IPS DF 4.7 (cell line): ENCODE results near the gene CD300H.
"Not testable (repeated sequence)": the region's sequence is repeated elsewhere in the genome, so short reads cannot be mapped to it uniquely, and the experiment has no call there.

ENCODE experiments used
- DNase-seq: peaks from one replicate; pipeline ENCODE4 v3.0.0-alpha.2; 2013; ENCODE audit warnings: low spot score; ENCODE audit errors: extremely low read depth

The CD300H gene

DNA sequence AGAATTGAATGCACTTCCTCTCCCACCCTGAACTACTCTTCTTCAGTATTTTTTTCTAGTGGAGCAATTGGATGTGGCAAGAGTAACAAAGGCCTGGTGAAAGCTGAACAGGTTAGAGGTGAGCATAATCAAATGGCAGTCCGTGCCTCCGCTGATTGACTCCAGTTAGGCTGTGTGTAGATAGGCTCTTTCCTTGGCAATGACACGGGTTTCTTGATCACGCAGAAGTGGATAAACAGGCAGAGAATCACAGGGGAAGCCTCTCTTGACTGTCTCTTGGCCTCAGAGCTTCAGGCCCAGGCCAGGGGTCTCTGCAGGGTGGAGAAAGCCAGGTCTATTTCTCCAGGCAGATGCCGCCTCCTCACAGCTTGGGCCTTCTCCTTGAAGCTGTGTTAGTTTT is 40.2 kb downstream of the CD300H start:
- DNase-seq, result no peak

DNA sequence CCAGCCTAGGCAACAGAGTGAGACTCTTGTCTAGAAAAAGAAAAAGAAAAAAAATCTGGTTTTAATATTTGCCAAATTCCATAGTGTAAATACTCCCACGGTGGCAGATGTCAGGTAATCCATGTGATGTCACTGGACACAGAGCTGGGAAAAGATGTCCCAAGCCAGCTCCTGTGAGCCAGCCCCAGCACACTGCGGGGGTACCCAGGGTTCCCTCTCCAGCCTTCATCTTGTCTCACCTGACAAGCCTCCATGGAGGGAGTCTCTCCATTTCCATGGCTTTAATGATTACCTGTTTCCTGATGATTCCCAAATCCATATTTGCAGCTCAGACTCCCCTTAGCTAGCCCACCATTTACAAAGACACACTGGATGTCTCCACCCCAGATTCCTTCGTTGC is 40.6 kb downstream of the CD300H start:
- DNase-seq, result no peak

DNA sequence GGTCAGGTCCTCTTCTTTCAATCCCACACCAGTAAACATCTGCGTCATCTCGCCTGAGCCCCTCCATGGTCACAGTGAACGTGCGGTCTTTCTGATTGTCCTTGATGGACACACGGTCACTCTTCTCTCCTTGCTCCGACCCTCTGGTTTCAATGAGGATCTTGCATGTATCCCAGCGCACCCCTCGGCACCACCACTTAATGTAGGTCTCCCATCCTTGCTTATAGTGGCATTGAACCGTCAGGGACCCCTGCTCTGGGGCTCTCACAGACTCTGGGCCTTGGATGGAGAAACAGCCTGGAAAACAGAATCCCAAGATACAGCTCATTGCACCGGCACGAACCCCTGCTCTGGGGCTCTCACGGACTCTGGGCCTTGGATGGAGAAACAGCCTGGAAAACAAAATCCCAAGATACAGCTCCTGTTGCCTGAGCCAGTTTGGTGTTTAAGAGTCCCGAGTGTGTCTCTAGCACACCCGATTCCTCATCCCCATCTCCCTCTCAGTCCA is 41.5 kb downstream of the CD300H start:
- no peak for DNase-seq

DNA sequence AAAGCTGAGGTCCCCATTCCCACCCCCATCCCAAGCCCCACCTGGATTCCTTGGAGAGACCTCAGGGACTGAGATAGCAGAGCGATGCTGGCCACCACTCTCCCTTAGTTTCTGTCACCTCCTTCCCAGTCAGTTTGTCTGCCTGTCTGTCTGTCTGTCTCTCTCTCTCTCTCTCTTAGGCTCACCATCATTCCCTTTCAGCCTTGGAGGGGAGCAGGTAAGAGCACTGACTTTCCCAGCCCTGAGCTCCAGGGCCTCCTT is 41.9 kb downstream of the CD300H start:
- DNase-seq, result no peak

DNA sequence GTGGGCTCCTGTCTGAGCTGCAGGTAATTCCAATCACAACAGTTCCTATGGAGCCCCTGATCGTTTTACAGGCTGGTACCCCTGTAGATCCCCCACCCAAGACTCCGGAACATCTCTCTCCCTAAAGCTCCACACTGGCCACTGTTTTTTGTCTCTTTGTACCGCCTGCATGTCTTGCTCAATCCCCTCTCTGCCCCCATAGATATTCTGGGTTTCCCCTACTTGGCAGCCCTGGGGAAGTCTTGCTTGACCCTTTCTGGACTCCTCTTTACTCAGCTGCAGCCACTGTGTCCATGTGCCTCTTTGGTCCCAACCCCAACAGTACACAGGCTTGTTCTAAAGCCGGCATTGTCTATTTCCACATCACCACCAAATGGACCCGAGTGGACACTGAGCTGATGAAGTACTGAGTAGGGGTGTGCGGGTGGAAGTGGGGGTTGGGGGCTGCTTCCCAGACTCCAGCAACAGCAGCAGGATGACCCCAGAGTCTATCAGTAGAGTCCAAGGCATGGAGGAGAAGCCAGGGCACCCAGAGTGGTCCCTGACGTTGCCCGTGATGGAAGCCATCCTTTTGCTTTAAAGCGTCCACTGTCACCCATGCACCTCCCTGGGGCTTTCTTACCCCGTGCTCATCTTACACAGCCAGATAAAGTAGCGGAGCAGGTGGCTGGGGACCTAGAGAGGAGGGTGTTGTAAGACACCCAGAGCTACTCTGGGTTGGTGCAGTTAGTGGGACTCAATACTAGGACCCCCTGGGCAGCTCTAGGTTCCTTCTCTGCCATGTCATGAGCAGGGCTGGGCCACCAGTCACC is 42.5 kb downstream of the CD300H start:
- no peak for DNase-seq

DNA sequence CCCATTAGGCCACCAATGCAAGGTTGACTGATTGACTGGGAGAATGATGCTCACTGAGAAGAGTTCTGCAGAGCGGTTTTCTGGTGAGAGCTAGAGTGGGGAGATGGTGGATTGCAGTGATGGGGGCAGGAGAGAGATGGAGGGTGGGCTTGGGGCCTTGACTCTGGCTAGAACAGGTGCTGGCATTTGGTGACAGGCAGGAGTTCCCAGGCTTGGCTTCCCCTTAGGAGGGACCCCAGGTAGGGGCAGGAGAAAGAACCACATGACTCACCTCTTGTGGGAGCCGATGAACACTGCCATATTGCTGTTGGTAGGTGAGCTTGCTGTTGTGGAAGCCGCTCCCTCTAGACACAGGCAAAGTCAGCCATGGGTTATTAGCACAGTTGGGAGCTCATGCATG is 44.0 kb downstream of the CD300H start:
- no peak for DNase-seq

DNA sequence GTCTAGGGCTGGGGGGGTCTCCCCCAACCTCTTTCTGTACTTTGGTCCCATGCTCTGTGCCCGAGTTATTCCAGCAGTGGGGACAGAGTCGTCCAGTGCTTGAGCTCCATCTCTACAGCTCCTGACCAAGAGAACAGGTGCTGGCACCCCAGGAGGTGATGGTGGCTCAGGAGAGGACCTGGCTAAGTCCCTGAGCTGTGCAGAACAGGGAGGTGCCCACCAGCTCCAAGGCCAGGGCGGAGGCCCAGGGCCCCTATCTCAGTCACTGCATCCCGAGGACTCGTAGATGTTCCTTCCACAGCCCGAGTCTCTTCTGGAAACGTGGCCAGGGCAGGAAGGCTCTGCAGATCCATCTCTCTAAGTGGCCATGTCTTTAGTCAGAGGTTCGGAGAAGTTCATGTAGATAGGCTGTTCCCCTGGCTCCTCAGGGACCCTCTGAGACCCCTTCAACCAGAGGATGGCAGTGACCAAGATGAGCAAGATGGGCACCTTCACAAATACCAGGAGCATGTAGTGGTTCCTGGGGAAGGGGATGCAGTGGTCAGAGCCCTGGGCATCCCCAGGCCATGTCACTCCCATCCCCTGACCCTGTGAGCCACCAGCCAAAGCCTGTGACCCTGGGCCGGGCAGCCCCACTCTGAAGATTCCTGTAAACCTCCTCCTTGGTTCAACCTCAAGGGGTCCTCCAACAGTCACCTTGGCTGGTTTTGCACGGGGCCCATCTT is 44.8 kb downstream of the CD300H start:
- DNase-seq, result no peak

DNA sequence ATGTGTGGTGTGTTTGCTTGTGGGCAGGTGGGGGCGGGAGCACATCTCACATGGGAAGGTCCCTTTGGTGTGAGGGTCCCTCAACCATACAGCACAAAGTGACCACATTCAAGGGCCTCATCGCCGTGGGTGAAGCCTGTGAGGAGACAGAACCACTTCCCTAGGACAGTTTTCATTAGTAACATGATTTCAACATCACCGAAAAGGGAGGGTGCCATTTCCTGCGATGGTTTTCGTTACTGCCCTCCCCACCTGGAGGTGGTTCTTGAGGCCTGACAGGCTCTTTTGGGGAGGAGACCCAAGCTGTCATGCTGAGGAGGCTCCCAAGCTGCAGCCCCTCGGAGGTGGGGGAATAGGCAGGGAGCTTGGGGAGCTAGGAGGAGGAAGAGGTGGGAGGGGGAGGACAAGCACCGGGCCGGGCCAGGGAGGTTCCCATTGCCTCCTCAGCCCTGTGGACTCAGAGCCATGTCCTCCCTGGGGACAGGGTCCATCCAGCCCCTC is 45.6 kb downstream of the CD300H start:
- DNase-seq, result no peak

DNA sequence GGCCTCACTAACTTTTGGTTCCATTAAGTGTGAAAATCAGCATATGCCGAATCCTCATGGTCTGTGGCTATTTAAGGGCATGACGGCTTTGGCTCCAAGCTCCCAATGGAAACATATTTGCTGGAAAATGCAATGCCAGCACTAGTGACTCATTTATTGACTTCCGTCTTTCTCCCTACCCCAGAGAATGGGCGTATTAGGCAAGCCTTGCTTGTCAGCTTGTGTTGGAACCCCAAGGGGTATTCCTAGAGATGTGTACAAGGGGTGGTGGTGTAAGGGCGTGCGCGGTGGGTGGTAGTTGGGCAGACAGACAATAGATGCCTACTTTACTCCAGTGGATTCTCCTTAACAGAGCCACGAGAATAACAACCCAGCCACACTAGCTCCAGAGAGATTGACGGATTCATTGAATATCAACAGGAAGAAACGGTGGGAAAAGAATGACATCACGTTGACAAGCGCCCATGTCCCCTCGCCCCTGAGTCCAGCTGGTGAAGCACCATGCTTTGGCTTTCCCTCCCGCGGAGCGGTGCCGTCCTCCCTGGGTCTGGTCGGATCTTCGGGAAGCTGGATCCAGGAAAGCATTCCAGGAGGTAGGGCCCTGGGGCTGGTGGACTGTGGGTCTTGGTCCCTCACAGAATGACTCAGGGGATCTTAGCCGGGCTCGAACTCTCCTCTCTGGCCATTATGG is 46.4 kb downstream of the CD300H start:
- no peak for DNase-seq

DNA sequence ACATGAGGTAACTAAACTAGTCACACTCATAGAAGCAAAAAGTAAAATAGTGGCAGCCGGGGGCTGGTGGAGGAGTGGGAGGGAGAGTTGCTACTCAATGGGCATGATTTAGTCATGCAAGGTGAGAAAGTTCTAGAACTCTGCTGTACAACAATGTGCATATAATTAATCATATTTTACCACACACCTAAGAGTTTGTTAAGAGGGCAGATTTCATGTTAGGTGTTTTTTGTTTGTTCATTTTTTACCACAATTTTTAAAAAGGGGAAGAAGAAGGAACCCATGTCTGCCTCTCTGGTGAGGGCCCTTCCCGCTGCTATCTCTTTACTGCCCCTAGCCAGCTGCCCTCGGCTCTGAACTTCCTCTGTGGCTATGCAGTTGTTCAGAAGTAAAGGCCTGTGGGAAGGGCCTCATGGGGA is 47.3 kb downstream of the CD300H start:
- no peak for DNase-seq

DNA sequence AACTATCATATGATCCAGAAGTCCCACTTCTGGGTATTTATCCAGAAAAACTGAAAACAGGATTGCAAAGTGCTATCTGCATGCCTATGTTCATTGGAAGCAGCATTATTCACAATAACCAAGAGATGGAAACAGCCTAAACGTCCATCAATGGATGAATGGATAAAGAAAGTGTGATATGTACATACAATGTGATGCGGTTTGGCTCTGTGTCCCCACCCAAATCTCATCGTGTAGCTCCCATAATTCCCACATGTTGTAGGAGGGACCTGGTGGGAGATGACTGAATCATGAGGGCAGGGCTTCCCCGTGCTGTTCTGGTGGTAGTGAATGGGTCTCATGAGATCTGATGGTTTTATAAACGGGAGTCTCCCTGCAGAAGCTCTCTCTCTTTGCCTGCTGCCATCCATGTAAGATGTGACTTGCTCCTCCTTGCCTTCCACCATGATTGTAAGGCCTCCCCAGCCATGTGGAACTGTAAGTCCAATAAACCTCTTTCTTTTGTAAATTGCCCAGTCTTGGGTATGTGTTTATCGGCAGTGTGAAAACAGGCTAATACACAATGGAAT is 48.8 kb downstream of the CD300H start:
- not testable (repeated sequence) for DNase-seq

DNA sequence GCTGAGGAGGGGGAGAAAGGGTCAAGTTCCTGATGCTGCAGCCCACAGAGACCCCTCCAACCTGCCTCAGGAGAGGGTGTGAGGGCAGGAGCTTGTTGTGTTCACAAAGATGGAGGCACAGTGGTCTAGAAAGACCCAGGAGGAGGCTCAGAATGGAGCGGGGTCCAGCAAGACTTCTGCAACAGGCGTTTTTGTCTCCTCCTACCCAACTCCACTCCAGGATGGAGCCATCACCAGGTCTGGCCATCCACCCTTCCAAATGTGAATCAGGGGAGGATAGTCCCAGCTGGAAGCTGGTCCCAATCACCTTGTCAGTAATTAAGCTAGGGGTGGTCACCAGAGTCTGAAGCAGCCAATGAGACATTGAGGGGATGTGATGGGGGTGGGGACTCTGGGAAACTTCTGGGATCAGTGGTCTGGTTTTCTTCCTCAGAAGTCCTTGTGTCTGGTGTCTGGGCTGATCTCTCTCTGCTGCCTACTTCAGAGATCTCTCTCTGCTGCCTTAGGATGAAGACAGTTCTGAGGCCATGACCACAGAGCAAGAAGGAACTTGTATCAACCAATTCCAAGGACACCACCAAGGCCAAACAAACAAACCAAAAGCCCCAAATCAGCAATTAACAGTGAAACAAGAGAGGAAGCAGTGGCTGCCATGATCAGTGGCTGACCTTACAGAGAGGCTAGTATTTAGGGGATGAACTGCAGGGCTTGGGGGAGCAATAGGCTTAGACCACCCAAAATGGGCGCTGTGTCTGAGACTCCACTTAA is 50.6 kb downstream of the CD300H start:
- DNase-seq, result no peak

DNA sequence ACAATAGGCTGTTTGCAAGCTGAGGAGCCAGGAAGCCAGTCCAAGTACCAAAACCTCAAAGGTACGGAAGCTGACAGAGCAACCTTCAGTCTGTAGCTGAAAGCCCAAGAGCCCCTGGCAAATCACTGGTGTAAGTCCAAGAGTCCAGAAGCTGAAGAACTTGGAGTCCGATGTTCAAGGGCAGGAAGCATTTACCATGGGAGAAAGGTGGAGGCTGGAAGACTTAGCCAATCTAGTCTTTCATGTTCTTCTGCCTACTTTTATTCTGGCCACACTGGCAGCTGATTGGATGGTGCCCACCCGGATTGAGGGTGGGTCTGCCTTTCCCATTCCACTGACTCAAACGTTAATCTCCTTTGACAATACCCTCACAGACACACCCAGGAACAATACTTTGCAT is 51.4 kb downstream of the CD300H start:
- no peak for DNase-seq

DNA sequence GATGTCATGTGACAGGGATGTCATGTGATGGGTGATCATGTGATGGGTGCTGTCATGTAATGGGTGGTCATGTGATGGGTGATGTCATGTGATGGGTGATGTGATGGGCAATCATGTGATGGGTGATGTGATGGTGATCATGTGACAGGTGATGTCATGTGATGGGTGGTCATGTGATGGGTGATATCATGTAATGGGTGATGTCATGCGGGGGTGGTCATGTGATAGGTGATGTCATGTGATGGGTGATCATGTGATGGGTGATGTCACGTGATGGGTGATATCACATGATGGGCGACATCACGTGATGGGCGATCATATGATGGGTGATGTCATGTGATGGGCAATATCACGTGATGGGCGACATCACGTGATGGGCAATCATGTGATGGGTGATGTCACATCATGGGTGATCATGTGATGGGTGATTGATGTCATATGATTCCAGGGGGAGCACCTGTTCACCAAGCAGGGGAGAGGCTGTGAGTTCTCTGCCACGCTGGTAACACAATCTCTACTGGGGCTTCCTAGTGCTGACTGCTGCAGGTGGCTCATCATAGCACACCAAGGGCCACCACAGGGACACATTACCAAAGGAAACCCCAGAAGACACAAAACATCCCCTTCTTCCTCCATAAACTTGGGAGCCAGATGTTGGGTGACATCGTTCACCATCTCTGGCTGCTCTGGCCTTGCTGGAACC is 52.5 kb downstream of the CD300H start:
- DNase-seq, result no peak

DNA sequence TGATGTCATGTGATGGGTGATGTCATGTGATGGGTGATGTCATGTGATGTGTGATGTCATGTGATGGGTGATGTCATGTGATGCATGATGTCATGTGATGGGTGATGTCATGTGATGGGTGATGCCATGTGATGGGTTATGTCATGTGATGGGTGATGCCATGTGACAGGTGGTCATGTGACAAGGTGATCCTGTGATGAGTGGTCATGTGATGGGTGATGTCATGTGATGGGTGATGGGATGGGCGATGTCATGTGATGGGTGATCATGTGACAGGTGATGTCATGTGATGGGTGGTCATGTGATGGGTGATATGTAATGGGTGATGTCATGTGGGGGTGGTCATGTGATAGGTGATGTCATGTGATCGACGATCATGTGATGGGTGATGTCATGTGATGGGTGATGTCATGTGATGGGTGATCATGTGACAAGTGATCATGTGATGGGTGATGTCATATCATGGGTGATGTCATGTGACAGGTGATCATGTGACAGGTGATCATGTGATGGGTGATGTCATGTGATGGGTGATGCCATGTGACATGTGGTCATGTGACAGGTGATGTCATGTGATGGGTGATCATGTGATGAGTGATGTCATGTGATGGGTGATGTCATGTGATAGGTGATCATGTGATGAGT is 53.2 kb downstream of the CD300H start:
- no peak for DNase-seq

DNA sequence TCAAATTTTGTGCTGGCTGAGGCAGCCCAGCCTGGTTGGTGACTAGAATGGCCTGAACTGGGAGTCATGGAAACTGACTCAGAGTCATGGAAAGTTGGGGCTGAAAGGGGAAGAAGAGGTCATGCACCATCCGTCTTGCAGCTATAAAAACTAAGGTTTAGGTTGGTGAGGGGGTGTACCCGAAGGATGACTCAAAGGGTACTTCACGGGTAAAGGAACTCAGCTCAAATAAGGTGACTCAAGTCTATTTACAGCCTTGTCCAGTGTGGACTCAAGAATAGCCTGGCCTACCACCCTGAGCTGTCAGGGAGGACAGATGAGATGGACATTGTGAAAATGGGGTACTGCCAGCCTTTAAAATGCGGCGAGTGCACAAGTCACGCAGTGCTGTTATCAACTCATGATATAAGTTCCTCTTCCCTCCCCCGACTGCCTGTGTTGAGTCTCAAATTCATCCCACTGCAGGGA is 54.7 kb downstream of the CD300H start:
- no peak for DNase-seq

DNA sequence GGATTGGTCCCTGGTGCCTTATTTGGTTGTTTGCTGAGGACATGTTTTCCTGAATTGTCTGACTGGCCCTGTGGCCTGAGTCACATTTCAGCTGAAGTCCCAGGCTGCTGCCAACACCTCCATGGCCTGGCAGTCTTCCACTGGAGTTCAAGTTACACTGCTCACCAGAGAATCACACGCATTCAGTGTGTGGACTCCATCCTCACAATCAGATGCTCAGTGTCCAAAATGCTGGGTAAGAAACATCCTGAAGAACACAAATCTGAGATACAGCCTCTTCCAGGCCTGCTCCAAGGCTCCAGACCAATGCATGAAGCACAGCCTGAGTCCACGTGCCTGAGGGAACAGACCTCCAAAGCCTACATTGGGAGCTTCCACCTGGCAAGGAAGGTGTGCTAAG is 55.3 kb downstream of the CD300H start:
- DNase-seq, result no peak
